Right kidney (tissue), 1 donor: ENCODE results near the gene IGLL1.
"Not testable (repeated sequence)": the region's sequence is repeated elsewhere in the genome, so short reads cannot be mapped to it uniquely, and the experiment has no call there.

ENCODE experiments used
- DNase-seq: peaks from one replicate; pipeline ENCODE4 v3.0.0-alpha.2; 2016

The IGLL1 gene

DNA sequence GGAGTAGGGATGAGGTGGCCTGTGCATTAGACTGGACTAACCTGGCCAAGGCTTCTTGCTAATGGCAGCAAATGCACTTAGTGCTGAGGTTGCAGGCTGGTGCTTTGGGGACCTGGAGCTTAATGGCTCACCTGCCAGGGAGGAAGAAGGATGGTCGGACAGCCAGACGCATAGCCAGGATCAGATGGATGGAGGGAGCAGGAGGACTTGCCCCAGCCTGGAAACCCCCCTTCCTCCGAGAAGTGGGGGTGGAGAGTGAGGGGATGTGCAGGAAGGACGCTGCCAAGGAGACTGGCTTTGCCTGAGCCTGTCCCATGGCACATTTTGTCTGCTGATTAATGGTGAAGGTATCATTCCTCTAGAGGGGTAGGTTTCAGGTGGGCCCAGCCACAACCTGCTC is 17.9 kb downstream of the IGLL1 start:
- no peak for DNase-seq

DNA sequence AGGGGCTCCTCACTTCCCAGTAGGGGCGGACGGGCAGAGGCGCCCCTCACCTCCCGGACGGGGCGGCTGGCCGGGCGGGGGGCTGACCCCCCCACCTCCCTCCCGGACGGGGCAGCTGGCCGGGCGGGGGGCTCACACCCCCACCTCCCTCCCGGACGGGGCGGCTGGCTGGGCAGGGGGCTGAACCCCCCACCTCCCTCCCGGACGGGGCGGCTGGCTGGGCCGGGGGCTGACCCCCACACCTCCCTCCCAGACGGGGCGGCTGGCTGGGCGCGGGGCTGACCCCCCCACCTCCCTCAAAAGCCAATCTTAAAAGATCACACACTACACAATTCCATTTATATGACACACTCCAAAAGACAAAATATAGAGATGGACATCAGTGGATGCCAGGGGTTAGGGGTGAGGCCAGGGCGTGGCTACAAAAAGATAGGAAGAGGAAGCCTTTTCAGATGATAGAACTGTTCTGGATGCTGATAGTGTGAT is 19.0 kb downstream of the IGLL1 start:
- DNase-seq: not testable (repeated sequence)

DNA sequence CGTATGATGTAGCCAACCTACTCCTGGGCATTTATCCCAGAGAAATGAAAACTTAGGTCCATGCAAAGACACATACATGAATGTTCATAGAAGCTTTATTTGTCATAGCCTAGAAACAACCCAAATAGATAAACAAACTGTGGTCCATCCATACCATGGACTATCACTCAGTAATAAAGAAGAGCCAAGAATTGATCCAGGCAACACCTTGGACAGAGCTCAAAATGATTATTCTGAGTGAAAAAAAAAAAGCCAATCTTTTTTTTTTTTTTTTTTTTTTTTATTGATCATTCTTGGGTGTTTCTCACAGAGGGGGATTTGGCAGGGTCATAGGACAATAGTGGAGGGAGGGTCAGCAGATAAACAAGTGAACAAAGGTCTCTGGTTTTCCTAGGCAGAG is 19.9 kb downstream of the IGLL1 start:
- not testable (repeated sequence) for DNase-seq

GRCh38 chr22:23557467-23557866 is 22.6 kb downstream of the IGLL1 start:
- DNase-seq: no peak

DNA sequence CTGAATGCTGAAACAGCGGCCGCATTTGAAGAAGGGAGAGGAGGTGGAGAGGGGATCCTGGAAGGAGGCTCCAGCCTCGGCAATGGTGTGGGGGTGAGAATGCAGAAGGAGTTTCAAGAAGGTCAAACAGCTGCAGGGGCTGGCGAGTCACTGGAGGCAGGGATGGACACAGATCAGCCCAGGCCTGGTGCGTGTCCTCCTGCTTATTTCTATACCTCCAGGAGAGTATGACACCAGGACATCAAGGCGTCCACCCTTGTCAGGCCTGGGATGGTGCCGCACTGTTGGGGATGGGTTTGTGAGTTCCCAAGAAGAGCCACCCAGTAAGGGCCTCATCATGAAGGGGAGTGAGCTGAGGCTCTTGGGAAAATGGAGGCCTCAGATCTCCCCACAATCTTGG is 23.1 kb downstream of the IGLL1 start:
- DNase-seq: no peak

DNA sequence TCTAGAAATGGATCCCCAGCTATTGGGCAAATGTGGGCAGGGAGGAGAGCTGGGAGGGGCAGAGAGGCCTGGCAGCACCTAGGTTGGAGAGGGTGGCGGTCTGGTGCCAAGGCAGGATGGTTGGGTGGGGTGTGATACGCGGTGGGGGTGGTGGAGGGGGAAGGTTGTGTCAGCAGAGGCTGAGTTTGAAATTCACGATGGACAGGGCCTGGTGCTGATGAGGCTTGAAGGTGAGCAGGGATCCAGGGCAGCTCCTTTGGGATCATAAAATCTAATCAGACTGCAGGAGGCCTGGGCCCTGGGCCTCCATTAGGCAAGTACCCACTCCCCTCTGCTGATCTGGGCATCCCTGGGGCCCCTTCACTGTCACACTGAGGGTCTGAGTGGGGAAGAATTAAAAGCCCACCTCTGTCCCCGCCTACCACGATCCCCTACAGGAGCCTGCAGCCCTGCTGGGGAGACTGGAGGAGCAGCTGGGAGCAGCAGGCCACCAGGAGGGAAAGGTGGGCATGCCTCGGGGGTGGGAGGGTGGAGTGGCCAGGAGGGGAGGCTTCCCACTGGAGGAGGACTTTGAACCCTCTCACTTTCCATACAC is 24.0 kb downstream of the IGLL1 start:
- DNase-seq: no peak

- no peak for DNase-seq
Measured at GRCh38 chr22:23555118-23555517, 25.0 kb downstream of the IGLL1 start.

- no peak for DNase-seq
Measured at GRCh38 chr22:23553924-23554870, 25.9 kb downstream of the IGLL1 start.

- no peak for DNase-seq
Measured at GRCh38 chr22:23553438-23553837, 26.7 kb downstream of the IGLL1 start.

DNA sequence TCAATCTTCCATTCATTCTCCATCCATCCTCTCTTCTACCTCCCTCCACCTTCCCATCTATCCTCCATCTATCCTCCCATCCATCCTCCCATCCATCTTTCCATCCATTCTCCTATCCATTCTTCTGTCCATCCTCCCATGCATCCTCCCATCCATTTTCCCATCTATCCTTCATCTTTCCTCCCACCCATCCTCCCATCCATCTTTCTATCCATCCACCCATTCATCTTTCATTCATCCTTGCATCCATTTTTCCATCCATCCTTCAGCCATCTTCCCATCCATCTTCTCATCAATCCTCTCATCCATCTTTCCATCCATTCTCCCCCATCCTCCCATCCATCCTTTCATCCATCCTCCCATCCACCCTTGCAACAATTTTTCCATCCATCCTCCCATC is 27.5 kb downstream of the IGLL1 start:
- DNase-seq: no peak

DNA sequence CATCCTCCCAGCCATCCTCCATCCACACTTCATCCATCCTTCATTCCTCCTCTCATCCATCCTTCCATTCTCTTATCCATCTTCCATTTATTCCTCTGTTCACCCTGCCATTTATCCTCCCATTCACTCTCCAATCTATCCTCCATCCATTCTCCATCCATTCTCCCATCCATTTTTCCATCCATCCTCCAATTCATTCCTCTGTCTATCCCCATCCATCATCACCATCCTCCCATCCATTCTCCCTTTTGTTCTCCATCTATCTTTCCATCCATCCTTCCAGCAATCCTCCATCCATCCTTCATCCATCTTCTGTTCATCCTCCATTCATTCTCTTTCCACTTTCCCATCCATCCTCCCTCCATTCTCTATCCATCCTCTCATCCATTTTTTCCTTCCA is 28.7 kb downstream of the IGLL1 start:
- no peak for DNase-seq

DNA sequence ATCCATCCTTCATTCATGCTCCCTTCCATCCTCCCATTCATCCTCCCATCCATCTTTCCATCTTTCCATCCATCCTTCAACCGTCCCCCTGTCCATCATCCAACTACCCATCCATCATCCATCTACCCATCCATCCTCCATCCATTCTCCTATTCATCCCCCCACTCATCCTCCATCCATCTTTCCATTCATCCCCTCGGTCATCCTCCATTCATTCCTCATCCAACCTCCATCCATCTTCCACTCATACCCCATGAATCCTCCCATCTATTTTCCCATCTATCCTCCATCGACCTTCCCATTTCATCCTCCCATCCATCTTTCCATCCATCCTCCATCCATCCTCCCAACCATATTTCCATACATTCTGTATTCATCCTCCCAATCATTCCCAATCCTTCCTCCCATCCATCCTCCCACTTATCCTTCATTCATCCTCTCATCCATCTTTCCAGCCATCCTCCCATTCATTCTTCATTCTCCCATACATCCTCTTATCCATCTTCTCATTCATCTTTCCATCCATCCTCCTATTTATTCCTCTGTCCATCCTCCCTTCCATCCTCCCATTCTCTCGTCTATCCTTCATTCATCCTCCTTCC is 29.9 kb downstream of the IGLL1 start:
- DNase-seq: no peak

GRCh38 chr22:23549198-23549595 is 30.9 kb downstream of the IGLL1 start:
- DNase-seq: no peak

GRCh38 chr22:23548501-23549197 is 31.4 kb downstream of the IGLL1 start:
- no peak for DNase-seq

GRCh38 chr22:23547818-23548500 is 32.1 kb downstream of the IGLL1 start:
- no peak for DNase-seq

- not testable (repeated sequence) for DNase-seq
Measured at GRCh38 chr22:23547382-23547781, 32.7 kb downstream of the IGLL1 start.

- DNase-seq: no peak
Measured at GRCh38 chr22:23544852-23545251, 35.2 kb downstream of the IGLL1 start.

- not testable (repeated sequence) for DNase-seq
Measured at GRCh38 chr22:23543506-23544000, 36.5 kb downstream of the IGLL1 start.

DNA sequence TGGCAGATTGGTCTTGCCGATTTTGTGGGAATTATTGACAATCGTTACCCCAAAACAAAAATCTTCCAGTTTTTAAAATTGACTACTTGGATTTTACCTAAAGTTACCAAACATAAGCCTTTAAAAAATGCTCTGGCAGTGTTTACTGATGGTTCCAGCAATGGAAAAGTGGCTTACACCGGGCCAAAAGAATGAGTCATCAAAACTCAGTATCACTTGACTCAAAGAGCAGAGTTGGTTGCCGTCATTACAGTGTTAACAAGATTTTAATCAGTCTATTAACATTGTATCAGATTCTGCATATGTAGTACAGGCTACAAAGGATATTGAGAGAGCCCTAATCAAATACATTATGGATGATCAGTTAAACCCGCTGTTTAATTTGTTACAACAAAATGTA is 37.2 kb downstream of the IGLL1 start:
- DNase-seq: no peak

- DNase-seq: not testable (repeated sequence)
Measured at GRCh38 chr22:23542391-23542790, 37.7 kb downstream of the IGLL1 start.

GRCh38 chr22:23541849-23542281 is 38.2 kb downstream of the IGLL1 start:
- peak; percentile 68 for DNase-seq

GRCh38 chr22:23540837-23541236 is 39.3 kb downstream of the IGLL1 start:
- peak; percentile 56 for DNase-seq
